Hepatocyte (in vitro differentiated cells): ENCODE measurements around the gene GAL3ST2.
"Not testable (repeated sequence)": the region's sequence is repeated elsewhere in the genome, so short reads cannot be mapped to it uniquely, and the experiment has no call there.

Source experiments
- EZH2 ChIP-seq: fragments of 200-600 bp; sonication (generic); IDR thresholded peaks from 2 replicates; pipeline ENCODE4 v1.6.1; 2016; ENCODE audit warnings: antibody characterized with exemption, mild to moderate bottlenecking, borderline replicate concordance
- TF ChIP-seq, protein P1 (sequence below): fragments of 200-600 bp; sonication (generic); IDR thresholded peaks from 2 replicates; pipeline ENCODE4 v1.5.1; 2016; ENCODE audit warnings: antibody characterized with exemption, mild to moderate bottlenecking; ENCODE audit not compliant: poor library complexity

DNA sequence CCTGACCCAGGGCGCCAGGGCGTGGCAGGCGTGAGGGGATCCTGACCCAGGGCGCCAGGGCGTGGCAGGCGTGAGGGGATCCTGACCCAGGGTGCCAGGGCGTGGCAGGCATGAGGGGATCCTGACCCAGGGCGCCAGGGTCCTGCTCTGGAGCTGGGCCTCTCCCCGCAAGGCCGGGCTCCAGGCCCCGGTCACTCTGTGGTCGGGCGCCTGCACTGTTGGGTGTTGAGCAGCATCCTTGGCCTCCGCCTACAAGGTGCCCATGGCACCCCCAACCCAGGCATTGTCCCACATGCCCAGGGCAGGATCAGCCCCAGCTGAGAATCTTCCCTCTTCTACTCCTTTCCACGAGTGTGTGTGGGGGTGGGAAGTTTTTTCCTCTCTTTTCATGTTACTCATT is 33.6 kb upstream of the GAL3ST2 start:
- TF ChIP-seq, protein P1, sequence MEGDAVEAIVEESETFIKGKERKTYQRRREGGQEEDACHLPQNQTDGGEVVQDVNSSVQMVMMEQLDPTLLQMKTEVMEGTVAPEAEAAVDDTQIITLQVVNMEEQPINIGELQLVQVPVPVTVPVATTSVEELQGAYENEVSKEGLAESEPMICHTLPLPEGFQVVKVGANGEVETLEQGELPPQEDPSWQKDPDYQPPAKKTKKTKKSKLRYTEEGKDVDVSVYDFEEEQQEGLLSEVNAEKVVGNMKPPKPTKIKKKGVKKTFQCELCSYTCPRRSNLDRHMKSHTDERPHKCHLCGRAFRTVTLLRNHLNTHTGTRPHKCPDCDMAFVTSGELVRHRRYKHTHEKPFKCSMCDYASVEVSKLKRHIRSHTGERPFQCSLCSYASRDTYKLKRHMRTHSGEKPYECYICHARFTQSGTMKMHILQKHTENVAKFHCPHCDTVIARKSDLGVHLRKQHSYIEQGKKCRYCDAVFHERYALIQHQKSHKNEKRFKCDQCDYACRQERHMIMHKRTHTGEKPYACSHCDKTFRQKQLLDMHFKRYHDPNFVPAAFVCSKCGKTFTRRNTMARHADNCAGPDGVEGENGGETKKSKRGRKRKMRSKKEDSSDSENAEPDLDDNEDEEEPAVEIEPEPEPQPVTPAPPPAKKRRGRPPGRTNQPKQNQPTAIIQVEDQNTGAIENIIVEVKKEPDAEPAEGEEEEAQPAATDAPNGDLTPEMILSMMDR: not testable (repeated sequence)
- TF ChIP-seq EZH2: not testable (repeated sequence)
